DND-41 (cell line): ENCODE results near the gene GNAT1.

Experiments used
- CTCF ChIP-seq: IDR thresholded peaks from 2 replicates; pipeline ENCODE4 v1.5.1; 2012; ENCODE audit warnings: borderline replicate concordance, low read length, moderate library complexity, mild to moderate bottlenecking; ENCODE audit not compliant: poor library complexity, severe bottlenecking; ENCODE audit errors: extremely low read depth
- EZH2 ChIP-seq: IDR thresholded peaks from 3 replicates; pipeline ENCODE4 v1.6.1; 2012; ENCODE audit warnings: borderline replicate concordance, low read depth, mild to moderate bottlenecking, moderate library complexity, low read length, inconsistent platforms; ENCODE audit not compliant: severe bottlenecking

- TF ChIP-seq CTCF (no peak), EZH2 (no peak)
Measured at GRCh38 chr3:50167069-50167840, 24.2 kb upstream of the GNAT1 start.
